Thymus (tissue), 11 donors: ENCODE data around the gene KCTD17. TPM values are rescaled to one million over a fixed set of nuclear protein-coding genes. Genes with fewer than 3 reads are reported as not detected.

Experiments used
- DNase-seq, 9 donors: peaks; one replicate each; pipeline ENCODE4 v3.0.0-alpha.2; 2013; ENCODE audit warnings: low spot score in 9 of 9, low read depth in 6 of 9, missing footprints in 1 of 9
- H3K27ac ChIP-seq, 2 donors: one replicate each; pipeline ENCODE4 v1.5.1; 2013; ENCODE audit warnings: control low read depth in 1 of 2, low read depth in 1 of 2, low read length in 1 of 2, mild to moderate bottlenecking in 1 of 2, moderate library complexity in 1 of 2
- H3K27me3 ChIP-seq, 2 donors: one replicate each; pipeline ENCODE4 v1.5.1; 2013; ENCODE audit warnings: low read length in 1 of 2; ENCODE audit not compliant: control insufficient read depth in 2 of 2, insufficient read depth in 1 of 2
- H3K36me3 ChIP-seq, 2 donors: one replicate each; pipeline ENCODE4 v1.5.1; 2013; ENCODE audit warnings: low read length in 1 of 2, mild to moderate bottlenecking in 1 of 2, moderate library complexity in 1 of 2; ENCODE audit not compliant: control insufficient read depth in 2 of 2, insufficient read depth in 2 of 2
- H3K4me1 ChIP-seq, 2 donors: one replicate each; pipeline ENCODE4 v1.5.1; 2013; ENCODE audit warnings: low read length in 2 of 2; ENCODE audit not compliant: control insufficient read depth in 2 of 2, insufficient read depth in 2 of 2
- H3K4me3 ChIP-seq, 2 donors: one replicate each; pipeline ENCODE4 v1.5.1; 2013; ENCODE audit warnings: low read length in 2 of 2, control low read depth in 1 of 2, mild to moderate bottlenecking in 1 of 2
- H3K9me3 ChIP-seq, 2 donors: one replicate each; pipeline ENCODE4 v1.5.1; 2013; ENCODE audit warnings: low read length in 1 of 2, mild to moderate bottlenecking in 1 of 2; ENCODE audit not compliant: control insufficient read depth in 2 of 2, insufficient read depth in 1 of 2
- WGBS: extraction: QIAGEN DNeasy Blood & Tissue Kit; methylation state at CpG from one replicate; pipeline ENCODE4 v1.1.7; 2013; 5-methylcytosine and 5-hydroxymethylcytosine counted together
- polyA plus RNA-seq: library from polyadenylated mRNA; stranded (reverse); fragments of 200-250 nt; gene quantifications from one replicate; pipeline ENCODE4 v1.2.3, GENCODE V29; 2013
- total RNA-seq: library from RNA; stranded (reverse); fragments of 120-200 nt; gene quantifications from one replicate; pipeline ENCODE4 v1.2.4, GENCODE V29; 2013
- donor health status: healthy.

The KCTD17 gene
- total and polyA plus RNA-seq, 2 donors = 10.5 to 25.2 TPM

DNA sequence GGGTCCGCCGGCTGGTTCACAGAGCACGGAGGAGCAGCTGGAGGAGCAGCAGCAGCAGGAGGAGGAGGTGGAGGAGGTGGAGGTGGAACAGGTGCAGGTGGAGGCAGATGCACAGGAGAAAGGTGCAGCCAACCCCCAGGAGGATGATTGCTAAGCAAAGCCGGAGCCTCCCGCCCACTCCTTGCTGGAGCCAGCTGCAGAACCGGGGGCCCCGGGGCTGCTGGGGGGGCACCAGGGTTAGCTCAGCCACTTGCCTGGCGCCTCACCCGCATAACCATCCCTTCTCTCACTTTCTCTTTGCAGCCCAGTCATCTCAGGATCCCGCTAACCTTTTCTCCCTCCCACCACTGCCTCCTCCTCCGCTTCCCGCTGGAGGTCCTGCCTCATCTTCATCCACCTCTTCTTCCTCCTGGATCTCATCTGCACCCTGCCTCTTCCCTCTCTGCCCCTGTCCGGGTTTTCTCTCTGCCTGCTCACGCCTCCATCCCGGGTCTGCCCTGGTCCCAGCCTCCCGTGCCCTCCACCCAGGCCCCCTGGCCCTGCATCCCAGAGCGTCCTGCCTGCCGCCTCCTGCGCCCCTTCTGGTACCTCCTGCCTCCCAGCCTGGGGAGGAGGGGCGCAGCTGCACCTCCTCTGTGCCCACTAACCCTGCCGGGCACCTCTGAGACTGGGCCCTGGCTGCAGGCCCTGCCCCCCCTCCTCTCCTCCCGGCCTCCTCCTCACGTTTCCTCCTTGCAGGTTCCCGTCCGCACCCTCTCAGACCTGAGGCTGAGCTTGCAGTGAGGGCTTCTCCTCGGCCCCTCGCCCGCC, 9.5 kb downstream of the KCTD17 start:
- no peak for DNase-seq
- Histone ChIP-seq H3K9me3 (peaks cover 0 to 2% of the 10 kb centered on the region in 2 donors), H3K4me3 (no peak overlapping the region), H3K36me3 (peaks cover 8 to 30% of the 10 kb centered on the region in 2 donors), H3K27ac (no peak overlapping the region), H3K4me1 (peaks cover 0 to 12% of the 10 kb centered on the region in 2 donors), H3K27me3 (no peaks in the 10 kb centered on the region)
- 90% methylated on average over 28 of the region's 28 CpGs for WGBS

GRCh38 chr22:37061611-37062375, 10.3 kb downstream of the KCTD17 start:
- DNase-seq = no peak
- Histone ChIP-seq H3K27ac (no peak overlapping the region), H3K4me3 (no peak overlapping the region), H3K9me3 (no peaks in the 10 kb centered on the region), H3K36me3 (peaks cover 8 to 23% of the 10 kb centered on the region in 2 donors), H3K27me3 (no peaks in the 10 kb centered on the region), H3K4me1 (peaks cover 0 to 16% of the 10 kb centered on the region in 2 donors)
- WGBS = 96% methylated on average over 10 of the region's 10 CpGs

DNA sequence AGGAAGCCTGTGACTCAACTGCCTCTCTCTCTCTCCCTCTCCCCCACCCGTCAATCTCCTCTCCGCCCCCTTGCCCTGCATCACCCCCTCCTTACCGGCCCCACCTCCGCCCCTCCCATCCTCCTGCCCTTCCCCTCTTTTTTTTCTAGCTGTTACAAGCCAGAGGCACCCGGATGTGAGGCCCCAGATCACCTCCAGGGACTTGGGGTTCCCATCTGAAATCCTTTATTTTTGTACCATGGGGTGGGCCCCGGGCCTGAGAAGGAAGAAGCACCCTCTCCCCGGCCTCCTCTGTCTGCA, 10.8 kb downstream of the KCTD17 start:
- no peak overlapping the region for H3K4me3 ChIP-seq
- no peak for DNase-seq
- H3K36me3 ChIP-seq = peaks cover 7 to 19% of the 10 kb centered on the region in 2 donors
- WGBS = 78% methylated on average over 7 of the region's 7 CpGs
- H3K9me3 ChIP-seq = no peaks in the 10 kb centered on the region
- peaks cover 0 to 19% of the 10 kb centered on the region in 2 donors for H3K4me1 ChIP-seq
- H3K27ac ChIP-seq = no peak overlapping the region
- peaks cover 0 to under 1% of the 10 kb centered on the region in 2 donors for H3K27me3 ChIP-seq

GRCh38 chr22:37062702-37063381, 11.3 kb downstream of the KCTD17 start:
- no peak overlapping the region for H3K27ac ChIP-seq
- no peak overlapping the region for H3K4me3 ChIP-seq
- H3K36me3 ChIP-seq = peaks cover 3 to 15% of the 10 kb centered on the region in 2 donors
- no peak for DNase-seq
- no peaks in the 10 kb centered on the region for H3K9me3 ChIP-seq
- WGBS = 92% methylated on average over 15 of the region's 15 CpGs
- peaks cover 4 to 23% of the 10 kb centered on the region in 2 donors for H3K4me1 ChIP-seq
- H3K27me3 ChIP-seq = peaks cover 0 to 5% of the 10 kb centered on the region in 2 donors

GRCh38 chr22:37063431-37064420, 12.2 kb downstream of the KCTD17 start:
- H3K27ac ChIP-seq = no peak overlapping the region
- WGBS = 79% methylated on average over 28 of the region's 28 CpGs
- DNase-seq = no peak

GRCh38 chr22:37064553-37064952, 13.0 kb downstream of the KCTD17 start:
- Histone ChIP-seq H3K4me1 (peaks cover 14 to 36% of the 10 kb centered on the region in 2 donors), H3K36me3 (peaks cover 2 to 7% of the 10 kb centered on the region in 2 donors), H3K27me3 (peaks cover 3 to 22% of the 10 kb centered on the region in 2 donors), H3K9me3 (no peaks in the 10 kb centered on the region), H3K4me3 (no peak overlapping the region), H3K27ac (no peak overlapping the region)
- WGBS = 97% methylated on average over 11 of the region's 11 CpGs
- no peak for DNase-seq

More at GRCh38 chr22:37063431-37064420, 12.2 kb downstream of the KCTD17 start:
- Histone ChIP-seq H3K36me3 (peaks cover 3 to 11% of the 10 kb centered on the region in 2 donors), H3K27me3 (peaks cover 0 to 14% of the 10 kb centered on the region in 2 donors), H3K4me3 (no peak overlapping the region), H3K4me1 (peaks cover 10 to 32% of the 10 kb centered on the region in 2 donors), H3K9me3 (no peaks in the 10 kb centered on the region)

GRCh38 chr22:37065180-37065579, 13.6 kb downstream of the KCTD17 start:
- Histone ChIP-seq H3K9me3 (no peaks in the 10 kb centered on the region), H3K27me3 (peaks cover 6 to 28% of the 10 kb centered on the region in 2 donors), H3K36me3 (peaks cover 0 to 3% of the 10 kb centered on the region in 2 donors), H3K27ac (no peak overlapping the region), H3K4me3 (no peak overlapping the region), H3K4me1 (peaks cover 14 to 30% of the 10 kb centered on the region in 2 donors)
- over 99% methylated on average over 3 of the region's 3 CpGs for WGBS
- no peak for DNase-seq

- no peak for DNase-seq
- Histone ChIP-seq H3K36me3 (peaks cover 0 to 3% of the 10 kb centered on the region in 2 donors), H3K27me3 (peaks cover 7 to 36% of the 10 kb centered on the region in 2 donors), H3K27ac (no peak overlapping the region), H3K9me3 (no peaks in the 10 kb centered on the region), H3K4me1 (peaks cover 14 to 24% of the 10 kb centered on the region in 2 donors), H3K4me3 (no peak overlapping the region)
- WGBS = 96% methylated on average over 9 of the region's 9 CpGs
Observed at GRCh38 chr22:37065961-37066360, 14.4 kb downstream of the KCTD17 start.
